GM19468 (cell line): ENCODE results near the gene SLC38A9.

Experiments used
- ATAC-seq: cut with Tn5 transposase; IDR thresholded peaks from one replicate; pipeline ENCODE4 v1.9.1; 2021; ENCODE audit warnings: mild to moderate bottlenecking, moderate library complexity, moderate number of reproducible peaks; ENCODE audit not compliant: unreplicated experiment; ENCODE audit errors: extremely low read depth

SLC38A9 gene

DNA sequence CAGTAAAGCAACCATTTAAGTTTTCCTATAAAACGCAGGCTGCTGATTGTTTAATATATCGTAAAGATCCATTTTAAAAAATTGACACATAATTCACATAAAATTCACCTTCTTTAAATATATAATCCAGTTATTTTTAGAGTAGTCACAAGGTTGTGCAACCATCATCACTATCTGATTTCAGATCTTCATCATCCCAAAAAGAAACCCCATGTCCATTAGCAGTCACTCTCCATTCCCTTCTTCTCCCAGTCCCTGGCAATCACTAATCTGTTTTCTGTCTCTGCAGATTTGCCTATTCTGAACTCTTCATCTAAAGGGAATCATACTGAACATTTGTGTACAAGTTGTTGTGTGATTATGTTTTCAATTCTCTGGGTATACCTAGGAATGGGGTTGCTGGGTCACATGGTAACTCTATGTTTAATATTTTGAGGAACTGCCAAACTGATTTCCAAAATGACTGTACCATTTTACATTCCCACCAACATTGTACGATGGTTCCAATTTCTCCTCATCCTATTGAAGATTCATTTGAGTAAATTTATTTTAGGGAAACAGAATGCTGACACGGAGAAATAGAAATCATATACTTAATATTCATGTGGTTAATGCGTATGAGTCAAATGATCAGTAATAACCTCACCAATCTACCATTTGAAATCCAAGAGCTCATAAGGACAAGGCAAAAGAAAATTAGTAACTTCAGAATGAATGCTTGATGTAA, 119.6 kb downstream of the SLC38A9 start:
- no peak for ATAC-seq

DNA sequence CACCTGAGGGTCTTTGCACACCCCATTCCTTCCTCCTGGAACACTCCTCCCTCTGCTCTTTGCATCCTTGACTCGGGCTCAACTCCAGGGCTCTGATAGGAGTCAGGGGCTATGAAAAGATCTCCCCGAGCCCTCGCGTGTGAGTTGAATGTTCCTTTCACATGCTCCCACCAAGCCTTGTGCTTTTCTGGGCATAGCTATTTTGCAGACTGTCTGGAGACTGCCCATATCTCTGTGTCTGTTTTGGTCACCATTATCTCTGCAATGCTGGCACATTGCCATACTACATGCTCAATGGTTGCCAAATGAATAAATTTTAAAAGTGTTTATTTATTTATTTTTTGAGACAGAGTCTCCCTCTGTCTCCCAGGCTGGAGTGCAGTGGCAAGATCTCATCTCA, 120.4 kb downstream of the SLC38A9 start:
- no peak for ATAC-seq

DNA sequence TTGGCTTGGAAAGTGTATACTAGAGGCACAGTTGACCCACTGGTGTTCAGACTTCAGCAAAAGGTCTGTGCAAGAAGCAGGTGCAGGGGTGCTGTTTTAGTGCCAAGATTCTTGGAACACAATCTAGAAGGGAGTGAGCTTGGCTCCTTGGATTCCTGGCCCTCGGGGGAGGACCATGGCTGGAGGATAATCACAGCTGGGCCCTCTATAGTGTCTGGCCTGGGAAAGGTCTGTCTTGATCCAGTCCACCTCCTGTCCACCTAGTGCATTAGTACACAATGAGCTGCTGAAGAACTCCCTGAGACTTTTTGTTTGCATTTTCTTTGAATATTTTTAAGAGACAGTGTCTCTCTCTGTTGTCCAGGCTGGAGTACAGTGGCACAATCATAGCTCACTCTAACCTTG, 126.9 kb downstream of the SLC38A9 start:
- ATAC-seq: no peak

DNA sequence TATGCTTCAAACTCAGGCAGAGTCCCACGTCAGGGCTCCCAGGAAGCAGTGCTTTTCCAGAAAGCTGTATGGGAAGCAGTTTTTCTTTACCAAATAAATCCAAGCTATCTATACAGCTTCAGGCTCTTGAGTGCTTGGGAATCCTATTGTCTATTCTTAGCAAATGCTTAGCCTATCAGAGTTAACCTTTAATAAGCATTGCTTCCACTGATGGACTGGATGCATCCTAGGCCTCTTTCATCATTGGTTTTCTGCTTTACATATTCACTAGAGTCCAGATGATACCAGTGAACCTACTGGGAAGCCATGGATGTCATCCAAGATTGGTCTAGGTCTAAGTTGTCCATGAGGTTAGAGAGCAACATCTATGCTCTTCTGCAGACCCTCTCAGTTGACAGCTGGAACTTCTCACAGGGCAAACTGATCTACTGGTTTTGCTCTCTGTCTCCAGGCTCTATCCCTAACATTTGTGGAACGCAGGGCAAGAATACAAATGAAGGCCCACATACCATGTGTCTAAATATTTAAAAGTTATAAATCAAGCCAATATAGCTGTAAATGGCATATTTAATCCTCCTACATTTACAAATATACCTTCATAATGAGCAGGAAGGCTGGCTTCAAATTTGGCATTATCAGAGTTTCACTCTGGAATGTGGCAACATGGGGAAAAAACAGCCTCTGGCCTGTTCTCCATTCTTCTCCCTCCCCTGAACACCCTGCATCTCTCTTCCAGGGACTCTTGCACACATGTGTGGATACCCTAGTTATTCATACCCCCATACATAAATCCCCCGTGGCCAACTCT, 127.5 kb downstream of the SLC38A9 start:
- ATAC-seq: no peak

DNA sequence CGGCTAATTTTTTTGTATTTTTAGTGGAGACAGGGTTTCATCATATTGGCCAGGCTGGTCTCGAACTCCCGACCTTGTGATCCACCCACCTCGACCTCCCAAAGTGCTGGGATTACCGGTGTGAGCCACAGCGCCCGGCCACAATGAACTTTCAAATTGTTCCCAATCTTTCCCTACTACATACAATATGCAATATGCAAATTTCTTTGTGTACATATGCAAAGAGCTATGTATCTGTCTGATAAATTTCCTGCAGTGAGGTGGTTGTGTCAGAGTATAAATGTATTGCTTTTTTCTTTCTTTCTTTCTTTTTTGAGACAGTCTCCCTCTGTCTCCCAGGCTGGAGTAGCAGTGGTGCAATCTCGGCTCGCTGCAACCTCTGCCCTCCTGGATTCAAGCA, 128.5 kb downstream of the SLC38A9 start:
- no peak for ATAC-seq

DNA sequence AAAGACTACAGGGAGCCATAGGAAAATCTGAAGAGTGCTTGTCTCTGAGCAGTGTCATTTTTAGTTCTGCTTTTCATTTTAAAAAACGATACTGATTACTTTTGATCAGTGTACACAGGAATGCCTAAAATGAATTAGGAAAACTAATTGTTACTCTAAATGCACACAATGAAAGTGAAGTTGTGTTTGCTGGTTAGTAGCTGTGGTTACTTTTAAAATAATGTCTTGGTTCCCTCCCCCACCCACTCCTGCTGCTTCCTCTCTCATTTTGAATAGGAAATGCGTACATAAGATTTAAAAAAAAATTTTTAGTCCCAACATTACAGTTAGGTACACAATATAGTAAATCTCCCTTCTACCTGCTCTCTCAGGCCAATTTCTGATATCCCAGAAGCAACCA, 129.9 kb downstream of the SLC38A9 start:
- no peak for ATAC-seq

DNA sequence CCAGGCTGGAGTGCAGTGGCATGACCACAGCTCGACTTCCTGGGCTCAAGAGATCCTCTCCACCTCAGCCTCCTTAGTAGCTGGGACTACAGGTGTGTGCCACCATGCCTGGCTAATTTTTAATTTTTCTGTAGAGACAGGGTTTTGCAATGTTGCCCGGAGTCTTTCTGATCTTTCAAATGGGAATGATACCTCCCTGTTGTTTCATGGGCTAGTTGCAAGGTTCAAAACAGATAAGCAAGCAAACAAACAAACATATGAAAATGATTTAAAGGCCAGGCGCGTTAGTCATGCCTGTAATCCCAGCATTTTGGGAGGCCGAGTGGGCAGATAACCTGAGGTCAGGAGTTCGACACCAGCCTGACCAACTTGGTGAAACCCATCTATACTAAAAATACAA, 132.1 kb downstream of the SLC38A9 start:
- ATAC-seq: no peak

DNA sequence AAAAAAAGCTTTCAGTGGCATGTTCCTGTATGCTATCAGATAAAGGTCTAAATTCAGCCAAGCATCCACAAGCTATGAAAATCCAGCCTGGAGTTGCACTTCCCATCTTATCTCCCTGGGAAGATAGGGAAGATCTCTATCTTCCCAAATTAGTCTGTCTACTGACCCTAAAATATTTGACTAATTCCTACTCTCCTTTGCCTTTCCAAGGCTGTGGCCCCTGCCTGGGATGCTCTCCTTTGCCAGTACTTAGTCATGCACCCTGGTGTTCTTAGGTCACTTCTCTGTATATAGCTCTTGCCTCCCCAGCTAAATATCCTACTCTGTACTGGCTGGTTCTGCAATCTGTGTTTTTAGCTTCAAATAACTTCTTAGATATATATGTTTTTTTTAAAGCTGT, 133.4 kb downstream of the SLC38A9 start:
- ATAC-seq: no peak

DNA sequence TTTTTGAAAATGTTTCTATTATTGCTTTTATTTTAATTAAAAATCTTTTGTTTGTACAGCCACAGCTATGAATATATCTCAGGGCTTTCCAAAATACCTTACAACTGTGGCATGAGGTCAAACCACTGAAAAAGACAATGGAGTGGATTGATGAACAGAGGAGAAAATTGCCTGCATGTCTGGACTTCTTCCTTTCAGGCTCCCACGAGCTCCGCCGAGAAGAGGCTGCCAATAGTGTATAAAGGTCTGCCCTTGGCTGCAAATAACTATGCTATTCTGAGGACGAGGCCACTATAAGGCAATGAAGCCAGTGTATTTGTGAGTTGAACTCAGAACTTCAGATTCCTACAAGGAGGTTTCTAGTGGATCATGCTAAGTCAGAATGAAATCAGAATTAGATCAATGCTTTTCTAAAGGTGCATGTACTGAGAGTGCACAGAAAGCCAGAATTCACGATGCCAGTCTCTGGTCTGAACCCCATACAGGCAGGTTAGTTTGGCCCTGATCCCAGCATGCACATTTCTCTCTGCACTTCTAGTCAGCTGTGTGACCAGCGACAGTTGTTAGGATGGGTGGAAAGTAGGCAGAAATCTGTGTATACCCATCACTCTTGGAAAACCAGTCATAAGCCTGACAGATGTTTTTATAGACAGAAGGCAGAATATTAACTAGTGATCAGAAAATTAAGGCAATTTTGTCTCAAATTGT, 134.6 kb downstream of the SLC38A9 start:
- ATAC-seq: no peak

DNA sequence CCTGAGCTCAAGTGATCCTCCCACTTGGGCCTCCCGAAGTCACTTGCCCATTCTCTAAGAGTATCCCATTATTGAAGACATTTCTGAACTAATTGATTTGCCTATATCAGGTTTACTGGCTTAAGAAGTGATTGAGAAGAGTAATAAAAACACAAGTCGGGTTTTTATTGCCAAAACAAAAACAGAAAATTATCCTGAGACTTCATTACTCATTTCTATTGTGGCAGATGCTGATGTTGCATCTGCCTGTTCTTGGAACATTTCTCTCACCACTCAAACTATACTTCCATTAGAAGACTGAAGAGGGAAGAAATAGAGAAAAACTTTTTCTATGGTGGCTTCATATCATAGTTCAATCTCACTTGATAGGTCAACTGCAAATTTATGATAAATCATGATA, 135.5 kb downstream of the SLC38A9 start:
- no peak for ATAC-seq
